GM12873 (cell line): Measurements from ENCODE around the gene TLE6.

Experiments
- TF ChIP-seq, protein P1 (sequence below): IDR thresholded peaks from 2 replicates; pipeline ENCODE4 v1.5.1; 2012; ENCODE audit warnings: low read depth, mild to moderate bottlenecking, moderate library complexity, low read length, control low read depth; ENCODE audit not compliant: insufficient read depth; ENCODE audit errors: missing control alignments

Gene TLE6

DNA sequence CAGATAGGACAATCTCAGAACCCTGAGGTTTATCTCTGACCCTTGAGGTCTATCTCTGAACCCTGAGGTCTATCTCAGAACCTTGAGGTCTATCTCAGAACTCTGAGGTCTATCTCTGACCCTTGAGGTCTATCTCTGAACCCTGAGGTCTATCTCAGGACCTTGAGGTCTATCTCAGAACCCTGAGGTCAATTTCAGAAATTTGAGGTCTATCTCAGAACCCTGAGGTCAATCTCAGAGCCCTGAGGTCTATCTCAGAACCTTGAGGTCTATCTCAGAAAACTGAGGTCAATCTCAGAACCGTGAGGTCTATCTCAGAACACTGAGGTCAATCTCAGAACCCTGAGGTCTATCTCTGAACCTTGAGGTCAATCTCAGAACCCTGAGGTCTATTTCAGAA is 49.4 kb downstream of the TLE6 start:
- TF ChIP-seq, protein P1, sequence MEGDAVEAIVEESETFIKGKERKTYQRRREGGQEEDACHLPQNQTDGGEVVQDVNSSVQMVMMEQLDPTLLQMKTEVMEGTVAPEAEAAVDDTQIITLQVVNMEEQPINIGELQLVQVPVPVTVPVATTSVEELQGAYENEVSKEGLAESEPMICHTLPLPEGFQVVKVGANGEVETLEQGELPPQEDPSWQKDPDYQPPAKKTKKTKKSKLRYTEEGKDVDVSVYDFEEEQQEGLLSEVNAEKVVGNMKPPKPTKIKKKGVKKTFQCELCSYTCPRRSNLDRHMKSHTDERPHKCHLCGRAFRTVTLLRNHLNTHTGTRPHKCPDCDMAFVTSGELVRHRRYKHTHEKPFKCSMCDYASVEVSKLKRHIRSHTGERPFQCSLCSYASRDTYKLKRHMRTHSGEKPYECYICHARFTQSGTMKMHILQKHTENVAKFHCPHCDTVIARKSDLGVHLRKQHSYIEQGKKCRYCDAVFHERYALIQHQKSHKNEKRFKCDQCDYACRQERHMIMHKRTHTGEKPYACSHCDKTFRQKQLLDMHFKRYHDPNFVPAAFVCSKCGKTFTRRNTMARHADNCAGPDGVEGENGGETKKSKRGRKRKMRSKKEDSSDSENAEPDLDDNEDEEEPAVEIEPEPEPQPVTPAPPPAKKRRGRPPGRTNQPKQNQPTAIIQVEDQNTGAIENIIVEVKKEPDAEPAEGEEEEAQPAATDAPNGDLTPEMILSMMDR, result no peak

DNA sequence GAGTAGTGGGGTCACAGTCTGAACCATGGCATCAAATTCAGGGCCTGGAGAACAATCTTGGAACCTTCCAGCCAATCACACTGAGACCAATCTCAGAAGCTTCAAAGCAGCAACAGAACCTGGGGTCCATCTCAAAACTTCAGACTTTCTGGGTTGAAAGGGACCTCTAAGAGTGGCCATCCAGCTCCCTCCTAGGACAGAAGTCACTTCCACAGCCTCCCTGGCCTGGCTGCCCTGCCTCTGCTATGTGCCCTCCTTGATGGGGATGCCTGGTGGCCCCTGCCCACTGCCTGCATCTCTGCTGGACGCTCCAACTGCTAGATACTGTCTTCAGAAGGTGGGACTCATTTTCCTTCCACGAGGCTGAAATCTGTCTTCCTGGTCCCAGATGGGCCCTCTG is 49.9 kb downstream of the TLE6 start:
- TF ChIP-seq, protein P1, result no peak

DNA sequence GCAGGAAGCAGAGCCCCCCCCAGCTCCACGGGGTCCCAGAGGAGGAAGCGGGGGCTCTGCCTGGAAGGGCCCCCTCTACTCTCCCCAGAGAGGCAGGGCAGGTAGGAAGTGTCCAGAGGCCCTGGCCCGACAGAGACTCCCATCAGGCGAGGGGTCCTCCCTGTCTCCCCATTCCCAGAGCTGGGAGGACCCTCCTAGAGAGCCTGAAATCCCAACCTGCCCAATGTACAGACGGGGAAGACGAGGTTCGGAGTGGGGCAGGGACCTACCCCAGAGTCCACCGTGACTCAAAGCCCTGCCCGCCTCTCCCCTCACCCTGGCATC is 50.6 kb downstream of the TLE6 start:
- TF ChIP-seq, protein P1, result no peak

DNA sequence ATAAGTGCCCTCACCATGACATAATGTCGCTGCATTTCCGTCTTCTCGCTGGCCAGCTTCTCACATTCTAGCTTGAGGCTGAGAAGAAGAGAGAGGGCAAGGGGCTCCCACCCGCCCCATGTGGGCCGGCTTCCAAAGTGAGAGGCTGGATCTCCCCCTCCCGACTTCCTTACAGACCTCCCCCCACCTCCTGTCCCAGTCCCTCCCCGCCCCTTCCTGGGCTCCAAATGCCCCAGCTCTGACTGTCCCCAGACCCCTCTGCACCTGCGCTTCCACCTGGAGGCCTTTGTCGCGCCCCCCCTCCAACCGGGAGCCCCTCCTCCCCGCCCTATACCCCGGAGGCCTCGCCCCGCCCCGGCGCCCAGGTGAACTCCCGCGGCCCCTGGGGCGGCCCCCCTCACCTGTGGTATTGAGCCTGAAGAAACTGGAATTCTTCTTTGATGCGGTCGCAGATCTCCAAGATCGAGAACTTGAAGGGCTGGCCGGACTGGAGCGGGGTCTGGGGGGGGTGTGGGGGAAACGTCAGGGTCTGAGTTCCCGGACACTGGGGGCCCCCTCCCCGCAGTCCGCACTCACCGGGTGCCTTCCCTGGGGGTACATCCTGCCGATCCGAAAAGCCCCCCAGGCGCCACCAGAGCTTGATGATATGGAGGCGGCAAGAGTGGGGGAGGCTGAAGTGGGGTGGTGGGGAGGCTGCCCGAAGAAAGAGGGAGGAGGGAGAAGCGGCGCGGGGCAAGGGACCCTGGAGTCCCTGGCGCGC is 51.1 kb downstream of the TLE6 start:
- TF ChIP-seq, protein P1, result no peak

DNA sequence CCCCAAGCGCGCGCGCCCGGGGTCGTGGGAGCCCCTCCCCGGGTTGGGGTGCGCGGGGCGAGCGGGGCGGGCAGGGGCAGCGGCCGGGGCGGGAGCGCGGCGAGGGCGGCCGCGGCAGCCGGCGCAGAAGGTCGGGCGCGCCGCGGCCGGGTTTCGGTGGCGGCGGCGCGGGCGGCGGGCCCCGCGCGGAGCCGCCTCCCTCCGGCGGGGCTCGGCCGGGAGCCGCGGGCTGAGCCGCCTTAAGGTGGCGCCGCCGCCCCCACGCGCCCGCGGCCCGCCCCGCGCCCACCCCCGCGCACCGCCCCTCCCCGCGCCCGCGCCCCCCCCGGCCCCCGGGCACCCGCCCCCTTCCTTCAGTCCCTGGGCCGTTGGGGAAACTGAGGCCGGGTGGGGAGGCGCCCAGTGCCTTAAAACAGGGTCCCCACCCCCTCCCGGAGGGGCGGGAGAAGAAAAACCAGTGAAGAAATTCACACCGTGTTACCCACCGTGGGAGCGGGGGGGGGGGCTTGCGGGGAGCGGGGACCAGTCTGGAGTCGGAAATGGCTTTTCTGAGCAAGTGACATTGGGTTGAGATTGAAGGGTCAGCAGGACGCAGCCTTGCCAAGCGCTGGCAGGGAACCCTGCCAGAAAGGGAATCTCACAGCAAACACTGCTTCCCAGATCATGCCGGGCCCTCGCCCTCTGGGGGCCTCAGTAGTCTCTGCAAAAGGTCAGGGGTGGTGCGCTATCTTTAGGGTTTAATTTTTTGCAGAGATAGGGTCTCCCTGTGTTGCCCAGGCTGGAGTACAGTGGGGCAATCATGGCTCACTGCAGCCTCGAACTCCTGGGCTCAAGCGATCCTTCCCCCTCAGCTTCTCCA is 51.9 kb downstream of the TLE6 start, which contains the start of gene TLE2:
Gene TLE2, minus strand, starts transcription at position 216 of the 859 bp plus-strand sequence. CDS start 376 bp downstream, outside the sequence.
- TF ChIP-seq, protein P1, result no peak

DNA sequence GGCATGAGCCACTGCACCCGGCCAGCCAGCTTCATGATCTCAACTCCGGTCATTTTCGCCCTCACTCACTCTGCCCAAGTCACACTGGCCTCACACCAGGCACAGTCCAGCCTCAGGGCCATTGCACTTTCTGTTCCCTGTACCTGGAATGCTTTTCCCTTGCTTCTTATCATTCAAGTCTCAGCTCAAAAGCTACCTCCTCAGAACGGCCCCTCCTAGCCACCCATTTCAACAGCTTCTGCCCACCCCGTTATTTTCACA is 54.2 kb downstream of the TLE6 start:
- TF ChIP-seq, protein P1, result no peak

DNA sequence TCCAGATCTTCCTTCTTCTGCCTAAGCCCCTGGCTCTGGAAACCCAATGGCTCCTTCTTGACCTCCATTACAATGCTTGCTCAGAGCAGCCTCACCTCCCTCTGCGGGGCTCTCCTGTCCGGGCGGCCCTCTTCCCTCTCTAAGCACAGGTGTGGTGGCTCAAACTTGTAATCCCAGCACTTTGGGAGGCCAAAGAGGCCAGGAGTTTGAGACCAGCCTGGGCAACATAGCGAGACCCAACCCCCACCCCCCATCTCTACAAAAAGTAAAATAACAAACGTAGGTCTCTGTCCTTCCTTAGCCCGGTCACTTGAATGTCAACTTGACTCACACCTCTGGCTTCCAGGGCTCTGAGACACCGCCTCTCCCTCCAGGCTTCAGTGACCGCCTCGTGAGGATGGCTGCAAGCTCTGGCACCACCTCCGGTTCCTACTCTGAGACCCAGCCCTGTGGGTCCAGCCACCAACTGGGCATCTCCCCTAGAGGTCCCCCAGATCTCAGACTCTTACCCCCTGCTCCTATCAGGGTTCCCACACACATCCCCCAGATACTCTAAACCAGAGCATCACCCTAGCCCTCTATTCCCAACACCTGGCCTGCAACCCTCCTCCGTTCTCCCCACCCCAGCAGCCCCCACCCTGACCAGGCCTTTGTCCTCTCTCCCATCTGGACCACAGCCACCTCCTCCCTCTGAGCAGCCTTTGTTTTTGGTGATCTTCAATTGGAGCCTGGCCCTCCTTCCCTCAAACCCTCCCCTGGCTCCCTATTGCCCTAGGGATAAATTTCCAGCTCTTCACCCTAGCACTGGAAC is 56.4 kb downstream of the TLE6 start:
- TF ChIP-seq, protein P1, result no peak
